CD4-positive, alpha-beta T cell treated with Interleukin-4 for 1 hour (primary cell): ENCODE results near the gene FAT1.

Experiments
- DNase-seq, 2 donors: peaks; one replicate each; pipeline ENCODE4 v3.0.0-alpha.2; 2020 to 2022

FAT1 gene

GRCh38 chr4:186557061-186557460 lies 166.6 kb downstream of the FAT1 start:
- DNase-seq: no peak

GRCh38 chr4:186554914-186555827 lies 168.5 kb downstream of the FAT1 start, which contains the start of gene MTNR1A:
Gene MTNR1A, minus strand, starts transcription at chr4:186555567. Its CDS starts 202 bp downstream, at chr4:186555365.
- DNase-seq: no peak

- no peak for DNase-seq
These were observed 169.1 kb downstream of the FAT1 start for GRCh38 chr4:186554539-186554913.

GRCh38 chr4:186553717-186554116 lies 169.9 kb downstream of the FAT1 start:
- no peak for DNase-seq

- DNase-seq: no peak
These were observed 171.8 kb downstream of the FAT1 start for GRCh38 chr4:186551849-186552248.

- no peak for DNase-seq
These were observed 178.2 kb downstream of the FAT1 start for GRCh38 chr4:186545436-186545835.

- DNase-seq: no peak
These were observed 180.4 kb downstream of the FAT1 start for GRCh38 chr4:186543206-186543605.

- no peak for DNase-seq
These were observed 181.9 kb downstream of the FAT1 start for GRCh38 chr4:186541801-186542200.

- no peak for DNase-seq
These were observed 185.7 kb downstream of the FAT1 start for GRCh38 chr4:186537843-186538521.
